Mucosa of gallbladder (tissue), 1 donor: ENCODE measurements around the gene GMEB2. TPM values are rescaled to one million over a fixed set of nuclear protein-coding genes. Genes with fewer than 3 reads are reported as not detected.
"Not testable (repeated sequence)": the region's sequence is repeated elsewhere in the genome, so short reads cannot be mapped to it uniquely, and the experiment has no call there.

ENCODE experiments used
- DNase-seq: peaks from one replicate; pipeline ENCODE4 v3.0.0-alpha.2; 2020; ENCODE audit warnings: low spot score
- total RNA-seq: library from RNA; stranded (reverse); gene quantifications from one replicate; pipeline ENCODE4 v1.2.1, GENCODE V29; 2021
- donor health status: DM: no; HTN: no; CAD: no.

The GMEB2 gene, protein sequence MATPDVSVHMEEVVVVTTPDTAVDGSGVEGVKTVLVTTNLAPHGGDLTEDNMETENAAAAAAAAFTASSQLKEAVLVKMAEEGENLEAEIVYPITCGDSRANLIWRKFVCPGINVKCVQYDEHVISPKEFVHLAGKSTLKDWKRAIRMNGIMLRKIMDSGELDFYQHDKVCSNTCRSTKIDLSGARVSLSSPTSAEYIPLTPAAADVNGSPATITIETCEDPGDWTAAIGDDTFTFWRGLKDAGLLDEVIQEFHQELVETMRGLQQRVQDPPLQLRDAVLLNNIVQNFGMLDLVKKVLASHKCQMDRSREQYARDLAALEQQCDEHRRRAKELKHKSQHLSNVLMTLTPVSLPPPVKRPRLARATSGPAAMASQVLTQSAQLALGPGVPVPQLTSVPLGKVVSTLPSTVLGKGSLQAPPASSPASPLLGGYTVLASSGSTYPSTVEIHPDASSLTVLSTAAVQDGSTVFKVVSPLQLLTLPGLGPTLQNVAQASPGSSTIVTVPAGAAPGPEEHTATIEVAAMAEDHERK
- total RNA-seq: 12.1 TPM

DNA sequence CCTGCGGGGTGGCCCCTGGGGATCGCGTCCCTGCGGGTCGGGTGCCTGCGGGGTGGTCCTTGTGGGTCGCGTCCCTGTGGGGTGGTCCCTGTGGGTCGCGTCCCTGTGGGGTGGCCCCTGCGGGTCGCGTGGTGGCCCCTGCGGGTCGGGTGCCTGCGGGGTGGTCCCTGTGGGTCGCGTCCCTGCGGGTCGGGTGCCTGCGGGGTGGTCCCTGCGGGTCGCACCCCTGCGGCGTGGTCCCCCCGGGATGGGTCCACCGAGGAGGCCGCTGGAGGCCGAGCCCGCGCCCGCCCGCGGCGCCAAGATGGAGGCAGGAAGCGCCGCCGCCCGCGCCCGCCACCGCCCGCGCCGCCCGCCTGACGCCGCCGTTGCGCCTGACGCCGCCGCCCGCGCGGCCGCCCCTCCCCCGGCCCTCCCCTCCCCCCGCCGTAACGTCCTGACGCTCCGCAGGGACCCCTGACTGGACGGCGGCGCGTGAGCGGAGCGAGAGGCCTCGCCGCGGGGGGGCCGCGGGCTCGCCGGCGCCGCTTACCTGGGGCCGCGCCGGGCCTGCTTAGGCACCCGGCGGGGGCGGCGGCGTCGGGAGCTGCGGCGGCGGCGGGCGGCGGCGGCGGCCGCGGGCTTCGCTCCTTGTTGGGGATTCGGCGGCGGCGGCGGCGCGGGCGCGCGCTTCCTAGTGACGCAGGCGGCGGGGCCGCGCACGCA, at the start of gene GMEB2:
TSS of gene GMEB2 (minus strand) at position 678 of the 705 bp plus-strand sequence. CDS start 7,704 bp downstream, outside the sequence.
- peak; percentile 62 for DNase-seq

DNA sequence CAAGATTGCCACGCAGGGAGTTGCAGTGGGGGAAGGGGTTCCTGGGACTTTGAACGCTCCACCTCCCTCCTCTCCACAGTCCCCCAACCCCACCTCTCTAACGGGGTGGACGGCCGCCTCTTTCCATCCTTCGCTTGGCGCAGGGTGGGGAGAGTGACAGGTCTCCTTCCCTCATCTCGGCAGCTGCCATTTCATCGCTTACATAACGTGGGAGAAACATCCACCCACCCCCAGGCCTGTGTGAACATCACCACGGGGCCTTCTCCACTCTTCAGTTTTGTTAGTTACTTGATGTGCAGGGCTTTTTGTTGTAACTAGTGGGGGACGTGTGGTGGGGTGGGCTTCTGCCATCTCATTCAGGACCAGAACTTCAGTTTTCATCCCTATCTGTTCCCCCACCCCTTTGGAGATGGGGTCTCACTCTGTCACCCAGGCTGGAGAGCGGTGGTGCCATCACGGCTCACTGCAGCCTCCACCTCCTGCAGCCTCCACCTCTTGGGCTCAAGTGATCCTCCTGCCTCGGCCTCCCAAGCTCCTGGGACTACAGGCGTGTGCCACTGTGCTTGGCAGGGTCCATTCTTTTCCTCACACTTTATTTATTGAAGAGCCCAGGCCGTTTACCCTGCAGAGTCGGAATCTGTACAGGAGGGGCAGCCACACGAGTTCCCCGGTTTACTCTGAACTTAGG, 48.9 kb upstream of the GMEB2 start:
- DNase-seq: no peak

DNA sequence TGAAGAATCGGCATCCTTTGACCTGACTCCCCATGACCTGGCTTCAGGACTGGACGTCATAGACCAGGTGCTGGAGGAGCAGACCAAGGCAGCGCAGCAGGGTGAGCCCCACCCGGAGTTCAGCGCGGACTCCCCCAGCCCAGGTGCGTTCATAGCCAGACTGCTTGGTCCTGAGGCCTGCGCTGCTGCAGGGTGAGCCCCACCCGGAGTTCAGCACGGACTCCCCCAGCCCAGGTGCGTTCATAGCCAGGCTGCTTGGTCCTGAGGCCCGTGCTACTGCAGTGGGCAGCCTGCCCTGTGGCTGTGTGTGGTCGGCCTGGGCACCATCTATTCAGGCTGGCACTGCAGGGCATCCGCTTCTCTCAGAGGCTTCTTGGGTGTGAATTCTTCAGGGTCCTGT, 47.0 kb upstream of the GMEB2 start:
- DNase-seq: no peak

DNA sequence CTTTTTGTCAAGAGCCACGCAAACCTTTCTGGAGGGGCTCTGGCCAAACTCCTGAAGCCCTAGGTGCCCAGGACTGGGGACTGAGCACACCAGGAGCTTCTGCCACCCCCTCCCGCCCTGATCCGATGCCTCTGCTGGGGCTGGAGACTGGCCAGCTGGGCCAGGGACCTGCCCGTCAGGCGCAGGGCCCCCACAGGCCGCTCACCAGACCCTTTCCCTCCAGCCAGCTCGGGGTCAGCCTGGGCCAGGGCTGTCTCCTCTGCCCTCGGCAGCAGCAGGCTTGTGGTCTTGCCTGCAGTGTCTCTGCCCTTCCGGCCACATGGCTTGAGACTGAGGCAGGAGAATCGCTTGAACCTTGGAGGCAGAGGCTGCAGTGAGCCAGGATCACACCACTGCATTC, 45.8 kb upstream of the GMEB2 start:
- no peak for DNase-seq

DNA sequence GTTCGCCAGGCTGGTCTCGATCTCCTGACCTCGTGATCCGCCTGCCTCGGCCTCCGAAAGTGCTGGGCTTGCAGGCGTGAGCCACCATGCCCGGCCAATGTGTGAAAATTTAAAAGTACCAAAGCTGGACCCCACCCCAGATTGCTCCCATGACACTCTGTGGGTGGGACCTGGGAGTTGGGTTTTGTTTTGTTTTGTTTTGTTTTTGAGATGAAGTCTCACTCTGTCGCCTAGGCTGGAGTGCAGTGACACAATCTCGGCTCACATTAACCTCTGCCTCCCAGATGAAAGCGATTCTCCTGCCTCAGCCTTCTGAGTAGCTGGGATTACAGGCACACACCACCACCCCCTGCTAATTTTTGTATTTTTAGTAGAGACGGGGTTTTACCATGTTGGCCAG, 44.8 kb upstream of the GMEB2 start:
- not testable (repeated sequence) for DNase-seq

DNA sequence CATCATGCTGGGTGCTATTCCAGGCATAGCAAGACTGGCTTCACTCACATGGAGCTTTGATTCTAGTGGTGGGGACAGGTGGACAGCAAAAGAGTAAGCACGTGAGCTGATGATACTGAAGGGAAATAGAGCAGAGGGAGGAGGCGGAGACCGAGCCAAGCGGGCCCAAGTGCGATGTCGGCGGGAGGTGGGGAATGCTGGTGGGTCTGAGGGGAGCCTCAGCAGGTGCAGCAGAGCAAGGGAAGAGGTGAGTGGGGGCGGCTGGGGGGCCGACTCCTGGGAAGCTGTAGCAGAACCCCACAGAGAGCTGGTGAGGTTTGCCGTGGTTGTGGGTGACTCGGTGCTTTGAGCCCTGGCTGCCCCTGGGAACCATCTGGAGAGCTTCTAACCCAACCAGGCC, 41.5 kb upstream of the GMEB2 start:
- no peak for DNase-seq

DNA sequence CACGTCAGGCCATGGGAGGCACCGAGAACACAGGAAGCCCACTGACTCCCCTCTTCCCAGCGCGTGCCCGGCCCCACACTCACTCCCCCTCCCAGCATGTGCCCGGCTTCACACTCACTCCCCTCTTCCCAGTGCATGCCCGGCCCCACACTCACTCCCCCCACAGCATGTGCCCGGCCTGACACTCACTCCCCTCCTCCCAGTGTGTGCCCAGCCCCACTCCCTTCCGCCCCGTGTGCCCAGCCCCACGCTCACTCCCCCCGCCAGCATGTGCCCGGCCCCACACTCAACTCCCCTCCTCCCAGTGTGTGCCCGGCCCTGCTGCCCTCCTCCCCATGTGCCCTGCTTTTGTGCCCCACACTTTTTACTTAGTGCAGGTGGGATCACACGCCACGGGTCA, 41.0 kb upstream of the GMEB2 start:
- DNase-seq: no peak

DNA sequence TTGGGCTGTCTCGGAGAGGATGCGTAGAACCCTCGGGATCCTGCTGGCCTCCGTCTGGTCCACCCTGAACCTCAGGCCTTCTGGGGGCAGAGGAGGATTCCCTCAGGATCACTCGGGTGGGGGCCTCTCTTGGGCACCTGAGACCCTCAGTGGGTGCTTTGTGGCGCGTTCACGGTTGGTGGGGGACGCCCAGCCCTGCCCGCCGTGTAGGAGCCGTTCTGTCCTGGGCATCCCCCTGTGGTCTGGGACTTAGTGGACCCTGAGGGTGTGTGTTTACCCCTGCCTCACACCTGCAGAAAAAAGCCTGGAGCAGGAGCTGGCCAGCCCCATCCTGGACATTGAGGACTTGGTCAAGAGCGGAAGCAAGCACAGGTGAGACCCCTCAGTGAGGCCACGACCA, 38.8 kb upstream of the GMEB2 start:
- no peak for DNase-seq

DNA sequence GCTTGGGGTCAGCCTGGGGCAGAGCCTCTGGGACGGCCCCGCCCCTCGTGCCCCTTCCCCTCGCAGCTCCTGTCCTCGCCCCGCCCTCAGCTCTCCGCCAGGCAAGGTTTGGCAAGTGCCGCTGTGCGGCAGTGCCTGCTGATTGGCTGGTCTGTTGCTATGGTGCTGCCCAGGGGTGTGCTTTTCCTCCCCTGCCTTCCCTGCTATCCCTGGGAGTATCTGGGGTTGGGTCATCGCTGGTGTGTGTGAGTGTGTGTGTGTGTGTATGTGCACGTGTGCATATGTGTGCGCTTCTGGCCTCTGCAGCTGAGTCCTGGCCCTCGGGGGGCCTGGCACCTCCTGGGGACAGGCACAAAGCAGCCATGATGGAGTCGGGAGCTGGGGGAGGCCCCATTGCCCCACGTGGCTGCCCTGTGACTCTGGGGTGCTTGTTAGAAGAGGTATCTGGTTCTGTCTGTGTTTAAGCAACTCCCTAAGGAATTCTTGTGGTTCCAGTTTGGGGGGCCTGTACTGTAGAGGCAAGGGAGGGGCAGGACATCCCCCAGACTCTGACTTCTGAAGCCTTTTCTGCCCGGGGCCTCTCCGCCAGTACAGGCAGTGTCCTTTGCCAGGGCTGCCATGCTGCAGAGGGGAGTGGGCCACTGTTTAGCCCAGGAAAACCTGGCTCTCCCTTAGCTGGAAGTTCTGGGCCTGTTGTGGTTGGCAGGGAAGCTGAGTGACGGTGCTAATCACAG, 38.1 kb upstream of the GMEB2 start:
- no peak for DNase-seq

DNA sequence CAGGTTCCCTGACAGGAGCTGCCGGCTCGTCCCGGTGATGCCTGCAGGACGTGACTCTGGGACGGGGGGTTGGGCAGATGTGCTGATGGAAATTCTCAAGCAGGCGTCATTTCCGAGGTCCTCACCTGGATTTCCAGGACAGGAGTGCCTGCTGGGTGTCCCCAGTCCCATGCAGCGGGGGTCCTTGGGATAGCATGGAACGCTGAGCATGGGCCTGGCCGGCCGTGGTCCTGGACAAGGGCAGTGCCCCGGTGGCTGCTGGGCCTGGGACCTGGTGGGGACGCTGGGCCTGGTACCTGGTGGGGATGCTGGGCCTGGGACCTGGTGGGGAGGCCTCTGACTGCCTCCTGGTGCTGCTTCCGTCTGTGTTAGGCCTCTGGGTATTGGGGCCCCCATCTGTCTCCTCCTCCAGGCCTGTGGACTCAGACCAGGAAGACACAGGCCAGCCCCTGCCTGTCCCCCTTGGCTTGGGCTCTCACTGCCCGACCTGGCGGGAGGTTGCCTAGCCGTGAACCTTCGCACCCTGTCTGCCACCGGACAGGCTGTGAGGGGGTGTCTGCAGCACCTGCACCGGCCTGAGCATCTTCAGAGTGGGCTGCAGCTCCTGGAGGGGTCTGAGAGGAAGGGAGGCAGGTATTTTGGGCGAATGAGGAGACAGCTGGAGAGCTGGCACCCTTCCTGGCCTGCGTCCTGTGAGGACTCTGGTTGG, 37.4 kb upstream of the GMEB2 start:
- no peak for DNase-seq

DNA sequence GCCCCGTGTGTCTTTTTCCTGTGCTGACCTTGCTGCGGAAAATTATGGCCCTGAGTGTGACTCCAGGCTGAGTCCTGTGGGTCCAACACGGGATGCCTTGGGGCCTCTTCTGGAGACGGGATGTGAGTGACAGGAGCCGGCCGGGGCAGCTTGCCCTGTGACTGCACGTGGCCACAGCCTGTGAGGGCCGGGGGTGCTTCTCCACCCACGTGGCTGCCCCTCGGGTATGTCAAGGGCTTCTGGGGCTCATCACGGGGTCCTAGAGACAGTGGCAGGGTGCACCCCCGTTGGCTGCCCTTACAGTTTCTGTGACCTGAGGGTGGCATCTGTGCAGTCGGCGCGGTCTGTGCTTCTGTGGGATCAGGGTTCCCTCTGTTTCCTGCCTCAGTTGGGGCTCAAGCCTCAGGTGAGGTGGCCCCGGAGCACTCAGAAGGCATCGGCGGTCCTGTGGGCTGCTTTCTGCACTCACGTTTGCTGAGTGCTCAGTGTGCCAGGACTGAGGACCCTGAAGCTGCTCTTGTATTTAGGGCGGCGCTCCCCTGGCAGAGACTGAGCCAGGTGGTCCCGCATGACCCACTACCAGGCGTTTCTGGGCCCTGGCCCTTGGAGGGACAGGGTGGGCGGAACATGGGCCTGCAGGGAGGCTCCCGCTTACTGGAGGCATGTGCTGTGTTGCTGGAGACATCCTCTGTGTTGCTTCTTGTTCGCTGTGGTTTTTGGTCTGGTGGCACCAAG, 36.6 kb upstream of the GMEB2 start:
- DNase-seq: no peak

DNA sequence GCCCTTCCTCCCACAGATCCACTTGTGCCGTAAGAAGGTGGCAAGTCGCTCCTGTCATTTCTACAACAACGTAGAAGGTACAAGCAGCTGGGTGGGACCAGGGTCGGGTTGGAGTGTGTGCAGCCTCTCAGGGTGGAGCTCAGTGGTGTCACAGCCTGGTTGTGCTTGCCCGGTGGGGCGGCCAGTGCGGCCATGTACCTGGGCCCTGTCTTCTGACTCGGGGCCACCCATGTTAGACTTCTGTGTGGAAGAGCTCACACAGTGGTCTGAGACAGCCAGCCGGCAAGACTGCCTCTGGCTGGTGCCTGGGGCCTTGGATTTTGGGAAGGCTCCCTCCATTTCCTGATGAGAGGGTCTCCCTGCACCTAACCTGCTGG, 35.9 kb upstream of the GMEB2 start:
- DNase-seq: no peak

DNA sequence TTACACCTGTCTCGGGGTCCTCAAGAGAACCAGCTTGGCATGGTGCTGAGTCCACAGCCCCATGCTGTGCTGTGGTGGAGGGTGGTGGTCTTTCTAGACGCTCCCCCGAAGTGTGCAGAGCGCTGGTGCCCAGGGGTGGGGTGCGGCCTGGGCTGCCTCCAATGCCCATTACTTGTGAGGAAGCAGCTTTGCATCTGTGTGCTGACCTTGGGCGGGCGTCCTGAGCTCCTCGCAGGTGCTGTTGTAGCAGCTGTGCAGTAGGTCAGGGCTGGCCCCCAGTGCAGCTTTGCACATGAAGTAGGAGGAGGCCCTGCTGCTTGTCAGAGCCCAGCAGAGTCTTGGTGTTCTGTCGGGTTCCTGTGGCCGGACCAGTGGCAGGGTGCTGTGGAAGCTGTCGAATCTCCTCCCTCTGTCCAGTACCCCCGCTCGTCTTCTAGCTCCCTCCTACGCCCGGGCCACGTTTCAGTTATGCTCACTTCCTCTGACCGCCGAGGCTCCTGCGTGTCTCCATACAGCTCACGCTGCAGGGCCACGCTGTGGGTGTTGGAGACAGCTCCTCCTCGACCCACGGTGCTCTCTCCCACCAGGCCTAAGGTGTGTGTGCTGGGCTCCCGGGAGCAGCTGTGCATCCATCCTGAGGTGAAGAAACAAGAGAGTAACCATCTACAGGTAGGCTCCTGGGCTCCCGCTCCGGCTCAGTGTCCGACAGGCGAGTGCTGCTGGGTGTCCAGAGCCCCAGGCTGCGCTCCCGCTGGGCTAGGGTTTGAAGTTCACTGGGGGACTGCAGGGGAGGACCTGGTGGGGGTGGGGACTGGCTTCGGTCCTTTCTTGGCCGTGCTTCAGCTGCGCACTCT, 35.3 kb upstream of the GMEB2 start:
- no peak for DNase-seq

DNA sequence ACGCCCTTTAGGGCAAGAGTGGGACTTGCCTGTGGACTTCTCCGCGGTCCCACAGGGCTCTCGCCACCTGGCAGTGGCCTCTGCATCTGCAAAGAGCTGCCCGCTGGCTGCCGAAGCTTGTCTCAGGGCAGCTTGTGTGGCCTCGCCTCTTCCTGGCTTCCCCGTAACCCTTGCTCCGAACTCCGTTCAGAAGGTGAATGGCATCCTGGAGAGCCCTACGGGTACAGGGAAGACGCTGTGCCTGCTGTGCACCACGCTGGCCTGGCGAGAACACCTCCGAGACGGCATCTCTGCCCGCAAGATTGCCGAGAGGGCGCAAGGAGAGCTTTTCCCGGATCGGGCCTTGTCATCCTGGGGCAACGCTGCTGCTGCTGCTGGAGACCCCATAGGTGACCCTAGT, 34.2 kb upstream of the GMEB2 start:
- DNase-seq: no peak

DNA sequence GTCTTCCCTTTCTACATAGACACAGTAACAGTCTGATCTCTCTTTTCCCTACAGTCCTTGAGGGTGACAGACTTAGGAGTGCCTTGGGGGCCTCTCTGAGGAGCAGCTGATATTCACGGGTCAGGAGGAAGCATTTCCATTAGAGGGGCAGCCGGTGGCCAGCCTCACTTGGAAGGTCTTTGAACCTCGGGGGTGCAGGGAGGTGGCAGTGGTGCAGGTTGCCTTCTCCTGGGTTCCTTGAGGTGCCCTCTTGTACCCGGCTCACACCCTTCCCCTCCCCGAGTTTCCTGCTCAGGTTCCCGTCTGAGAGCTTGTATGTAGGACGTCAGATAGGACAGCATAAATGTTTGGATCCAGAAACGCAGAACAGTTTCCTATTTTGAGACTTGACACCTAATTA, 33.7 kb upstream of the GMEB2 start:
- no peak for DNase-seq

DNA sequence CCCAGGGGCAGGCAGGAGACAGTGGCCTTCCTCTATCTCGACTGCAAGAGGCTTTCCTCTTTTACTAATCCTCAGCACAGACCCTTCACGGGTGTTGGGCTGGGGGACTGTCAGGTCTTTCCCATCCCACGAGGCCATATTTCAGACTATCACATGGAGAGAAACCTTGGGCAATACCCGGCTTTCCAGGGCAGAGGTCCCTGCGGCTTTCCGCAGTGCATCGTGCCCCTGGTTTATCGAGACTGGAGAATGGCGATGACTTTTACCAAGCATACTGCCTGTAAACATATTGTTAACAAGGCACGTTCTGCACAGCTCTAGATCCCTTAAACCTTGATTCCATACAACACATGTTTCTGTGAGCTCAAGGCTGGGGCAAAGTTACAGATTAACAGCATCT, 33.3 kb upstream of the GMEB2 start:
- DNase-seq: not testable (repeated sequence)

DNA sequence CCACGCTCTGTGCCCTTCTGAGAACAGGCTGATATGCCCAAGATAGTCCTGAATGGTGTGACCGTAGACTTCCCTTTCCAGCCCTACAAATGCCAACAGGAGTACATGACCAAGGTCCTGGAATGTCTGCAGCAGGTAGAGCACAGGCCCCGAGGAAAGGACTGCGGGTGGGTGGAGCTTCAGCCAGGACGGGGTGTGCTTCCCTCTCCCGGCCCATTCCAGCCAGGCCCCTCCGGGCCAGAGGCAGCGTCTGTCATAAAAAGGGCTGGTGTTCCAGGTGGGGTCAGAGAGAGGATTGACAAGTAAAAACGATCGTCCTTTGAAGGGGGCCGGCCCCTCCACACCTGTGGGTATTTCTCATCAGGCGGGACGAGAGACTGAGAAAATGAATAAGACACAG, 32.5 kb upstream of the GMEB2 start:
- no peak for DNase-seq

DNA sequence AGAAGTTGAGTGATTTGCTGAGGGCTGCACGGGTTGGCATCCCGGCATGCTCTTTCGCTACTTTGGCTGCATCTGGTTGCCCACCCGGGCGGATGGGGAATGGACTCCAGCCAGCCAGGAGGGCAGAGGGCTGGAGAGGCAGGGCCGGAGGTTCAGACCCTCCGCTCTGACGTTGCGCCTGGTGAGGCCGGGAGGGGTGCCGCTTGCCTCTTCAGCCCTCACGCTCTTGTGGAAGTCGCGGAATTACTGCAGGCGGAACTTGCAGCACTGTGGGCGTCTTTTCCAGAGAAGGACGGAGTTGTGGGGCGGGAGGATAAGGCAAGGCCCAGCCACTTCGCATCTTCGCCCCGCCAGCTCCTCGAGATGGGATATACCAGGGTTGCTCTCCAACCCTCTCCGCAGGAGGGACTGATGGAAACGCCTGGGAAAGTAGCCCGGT, 31.9 kb upstream of the GMEB2 start:
- no peak for DNase-seq

DNA sequence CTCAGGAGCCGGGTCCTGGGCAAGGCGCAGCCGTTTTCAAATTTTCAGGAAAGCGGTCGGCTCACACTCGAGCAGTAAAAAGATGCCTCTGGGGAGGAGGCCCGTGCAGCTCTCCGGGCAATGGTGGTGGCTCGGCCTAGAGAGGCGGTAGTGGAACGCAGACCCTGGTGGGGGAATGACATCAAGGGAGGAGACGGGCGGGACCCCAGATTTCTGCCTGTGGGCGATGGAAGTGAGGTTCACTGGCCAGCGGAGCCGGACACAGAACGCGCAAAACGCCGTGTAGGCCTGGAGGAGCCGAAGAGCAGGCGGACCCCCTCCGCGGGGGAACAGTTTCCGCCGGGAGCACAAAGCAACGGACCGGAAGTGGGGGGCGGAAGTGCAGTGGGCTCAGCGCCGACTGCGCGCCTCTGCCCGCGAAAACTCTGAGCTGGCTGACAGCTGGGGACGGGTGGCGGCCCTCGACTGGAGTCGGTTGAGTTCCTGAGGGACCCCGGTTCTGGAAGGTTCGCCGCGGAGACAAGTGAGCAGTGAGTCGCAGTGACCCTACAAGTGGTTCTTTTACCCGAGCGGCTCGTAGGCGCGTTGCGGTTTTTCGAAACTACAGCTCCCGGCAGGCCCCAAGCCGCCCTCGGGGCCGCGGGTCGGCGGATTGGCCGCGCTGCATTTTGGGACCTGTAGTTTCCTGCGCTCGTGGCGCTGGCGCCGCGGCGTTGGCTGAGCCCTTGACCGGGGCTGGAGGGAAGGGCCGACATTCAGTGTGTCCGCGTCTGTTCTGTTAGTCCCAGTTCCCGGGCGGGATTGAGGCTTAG, 31.2 kb upstream of the GMEB2 start, which contains the start of gene RTEL1:
TSS of gene RTEL1 (plus strand) at position 376 of the 812 bp plus-strand sequence. CDS start 1,091 bp downstream, outside the sequence.
- peak; percentile 93 for DNase-seq
